ENCODE results near the gene CCDC178.

DNA sequence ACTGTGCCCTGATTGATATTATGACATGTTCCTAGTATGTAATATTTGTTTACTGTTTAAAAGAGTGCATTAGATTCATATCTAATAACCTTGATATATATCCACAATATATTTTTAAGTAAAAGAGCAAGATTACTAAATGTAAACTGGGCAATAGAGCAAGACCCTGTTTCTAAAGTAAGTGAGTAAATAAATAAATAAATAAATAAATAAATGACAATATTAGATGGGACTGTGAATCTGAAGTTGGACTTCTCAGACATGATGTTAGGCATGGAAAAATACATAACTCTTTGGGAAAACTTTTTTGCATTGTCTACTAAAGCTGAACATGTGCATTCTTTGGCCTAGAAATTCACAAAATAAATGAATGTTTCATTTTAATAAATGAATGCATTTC is 164.7 kb downstream of the CCDC178 start:
- TF ChIP-seq, protein P1, sequence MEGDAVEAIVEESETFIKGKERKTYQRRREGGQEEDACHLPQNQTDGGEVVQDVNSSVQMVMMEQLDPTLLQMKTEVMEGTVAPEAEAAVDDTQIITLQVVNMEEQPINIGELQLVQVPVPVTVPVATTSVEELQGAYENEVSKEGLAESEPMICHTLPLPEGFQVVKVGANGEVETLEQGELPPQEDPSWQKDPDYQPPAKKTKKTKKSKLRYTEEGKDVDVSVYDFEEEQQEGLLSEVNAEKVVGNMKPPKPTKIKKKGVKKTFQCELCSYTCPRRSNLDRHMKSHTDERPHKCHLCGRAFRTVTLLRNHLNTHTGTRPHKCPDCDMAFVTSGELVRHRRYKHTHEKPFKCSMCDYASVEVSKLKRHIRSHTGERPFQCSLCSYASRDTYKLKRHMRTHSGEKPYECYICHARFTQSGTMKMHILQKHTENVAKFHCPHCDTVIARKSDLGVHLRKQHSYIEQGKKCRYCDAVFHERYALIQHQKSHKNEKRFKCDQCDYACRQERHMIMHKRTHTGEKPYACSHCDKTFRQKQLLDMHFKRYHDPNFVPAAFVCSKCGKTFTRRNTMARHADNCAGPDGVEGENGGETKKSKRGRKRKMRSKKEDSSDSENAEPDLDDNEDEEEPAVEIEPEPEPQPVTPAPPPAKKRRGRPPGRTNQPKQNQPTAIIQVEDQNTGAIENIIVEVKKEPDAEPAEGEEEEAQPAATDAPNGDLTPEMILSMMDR (IDR thresholded peaks at IDR 0.05) = no peak
- TF ChIP-seq POLR2A (IDR thresholded peaks at IDR 0.05) = no peak

Data from lower leg skin (tissue), 3 donors.